Prostate gland (tissue), 2 donors: ENCODE results near the gene INCA1. TPM values are rescaled to one million over a fixed set of nuclear protein-coding genes. Genes with fewer than 3 reads are reported as not detected.

Source experiments
- DNase-seq: peaks from one replicate; pipeline ENCODE4 v3.0.0-alpha.2; 2019; ENCODE audit warnings: low spot score
- H3K27ac ChIP-seq, 2 donors: fragments of 200-600 bp; sonication (generic); 2 replicates each; pipeline ENCODE4 v1.5.1; 2017 to 2019
- H3K27me3 ChIP-seq: fragments of 200-600 bp; sonication (generic); replicated peaks from 2 replicates; pipeline ENCODE4 v1.5.1; 2019; ENCODE audit not compliant: insufficient read depth
- H3K36me3 ChIP-seq, 2 donors: fragments of 200-600 bp; sonication (generic); 1 replicate in 1 of 2; 2 replicates in 1 of 2; pipeline versions ENCODE4 v1.5.1 to v1.8.1; 2017 to 2019
- H3K4me1 ChIP-seq: fragments of 200-600 bp; sonication (generic); replicated peaks from 2 replicates; pipeline ENCODE4 v1.5.1; 2019
- H3K4me3 ChIP-seq, 2 donors: fragments of 200-600 bp; sonication (generic); 2 replicates each; pipeline ENCODE4 v1.5.1; 2017 to 2019
- H3K9me3 ChIP-seq: fragments of 200-600 bp; sonication (generic); 2 replicates; pipeline ENCODE4 v1.5.1; 2017
- POLR2A ChIP-seq: fragments of 450-650 bp; IDR thresholded peaks from one replicate; pipeline ENCODE4 v1.6.1; 2016; ENCODE audit warnings: antibody characterized with exemption, mild to moderate bottlenecking
- POLR2AphosphoS5 ChIP-seq: sonication (generic); formaldehyde crosslinking; IDR thresholded peaks from one replicate; pipeline ENCODE4 v1.6.1; 2017; ENCODE audit warnings: antibody characterized with exemption
- WGBS: methylation state at CpG from one replicate; pipeline ENCODE4 v1.1.5; 2018; 5-methylcytosine and 5-hydroxymethylcytosine counted together
- intact Hi-C: fragments of 100-400 bp; cut with DNase I; formaldehyde crosslinking; loops from one replicate; pipeline ENCODE4 v1.14.2; 2022
- microRNA-seq: library from miRNA; unstranded; fragments of <30 nt; microRNA quantifications from one replicate; pipeline ENCODE4, GENCODE V29; 2016
- small RNA-seq, 2 donors: library from RNA; depleted of rRNA; stranded (forward); fragments of <200 nt; gene quantifications; one replicate each; pipeline ENCODE3, GENCODE V24; 2016
- total RNA-seq, 2 donors: library from RNA; depleted of rRNA; stranded (reverse); fragments of >200 nt; gene quantifications; one replicate each; pipeline ENCODE4 v1.1.0, GENCODE V29; 2016
- TF ChIP-seq, protein P1 (sequence below), 4 experiments: fragments of 200-600 bp in 2 of 4; fragments of 450-650 bp in 2 of 4; sonication (generic) in 2 of 4; IDR thresholded peaks; 1 replicate in 3 of 4; 2 replicates in 1 of 4; pipeline ENCODE4 v1.5.1; 2016 to 2019; ENCODE audit warnings: antibody characterized with exemption in 4 of 4, mild to moderate bottlenecking in 2 of 4, moderate library complexity in 2 of 4

Gene INCA1
- total RNA-seq, 2 donors from 2014 or later = 2.5 to 8.4 TPM

DNA sequence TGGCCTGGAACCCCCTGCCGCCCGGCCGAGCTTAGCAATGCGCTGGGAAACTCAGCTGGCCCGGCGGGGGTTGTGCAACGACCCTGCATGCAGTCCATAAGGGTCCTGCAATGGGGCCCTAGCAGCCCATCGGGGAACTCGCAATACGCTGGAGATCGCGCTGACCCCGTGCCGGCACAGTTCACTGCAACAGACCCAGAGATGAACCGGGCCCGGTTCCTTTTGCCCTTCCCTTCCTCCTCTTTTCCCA is 57.9 kb downstream of the INCA1 start:
- H3K36me3 ChIP-seq = peaks cover 0 to 10% of the 10 kb centered on the region in 2 donors
- H3K27me3 ChIP-seq = no peaks in the 10 kb centered on the region
- no peaks in the 10 kb centered on the region for H3K9me3 ChIP-seq
- H3K4me1 ChIP-seq = peaks cover 12% of the 10 kb centered on the region
- intact Hi-C loops = no loop called here
- peak overlapping the region; percentile 75 to 82 for H3K4me3 ChIP-seq
- no peak for DNase-seq
- 0% methylated on average over 16 of the region's 16 CpGs for WGBS
- H3K27ac ChIP-seq = peak overlapping the region; percentile 85 to 95
- TF ChIP-seq POLR2A (no peak), POLR2AphosphoS5 (no peak)
- TF ChIP-seq, protein P1, sequence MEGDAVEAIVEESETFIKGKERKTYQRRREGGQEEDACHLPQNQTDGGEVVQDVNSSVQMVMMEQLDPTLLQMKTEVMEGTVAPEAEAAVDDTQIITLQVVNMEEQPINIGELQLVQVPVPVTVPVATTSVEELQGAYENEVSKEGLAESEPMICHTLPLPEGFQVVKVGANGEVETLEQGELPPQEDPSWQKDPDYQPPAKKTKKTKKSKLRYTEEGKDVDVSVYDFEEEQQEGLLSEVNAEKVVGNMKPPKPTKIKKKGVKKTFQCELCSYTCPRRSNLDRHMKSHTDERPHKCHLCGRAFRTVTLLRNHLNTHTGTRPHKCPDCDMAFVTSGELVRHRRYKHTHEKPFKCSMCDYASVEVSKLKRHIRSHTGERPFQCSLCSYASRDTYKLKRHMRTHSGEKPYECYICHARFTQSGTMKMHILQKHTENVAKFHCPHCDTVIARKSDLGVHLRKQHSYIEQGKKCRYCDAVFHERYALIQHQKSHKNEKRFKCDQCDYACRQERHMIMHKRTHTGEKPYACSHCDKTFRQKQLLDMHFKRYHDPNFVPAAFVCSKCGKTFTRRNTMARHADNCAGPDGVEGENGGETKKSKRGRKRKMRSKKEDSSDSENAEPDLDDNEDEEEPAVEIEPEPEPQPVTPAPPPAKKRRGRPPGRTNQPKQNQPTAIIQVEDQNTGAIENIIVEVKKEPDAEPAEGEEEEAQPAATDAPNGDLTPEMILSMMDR (IDR thresholded peaks at IDR 0.05) = no peak

DNA sequence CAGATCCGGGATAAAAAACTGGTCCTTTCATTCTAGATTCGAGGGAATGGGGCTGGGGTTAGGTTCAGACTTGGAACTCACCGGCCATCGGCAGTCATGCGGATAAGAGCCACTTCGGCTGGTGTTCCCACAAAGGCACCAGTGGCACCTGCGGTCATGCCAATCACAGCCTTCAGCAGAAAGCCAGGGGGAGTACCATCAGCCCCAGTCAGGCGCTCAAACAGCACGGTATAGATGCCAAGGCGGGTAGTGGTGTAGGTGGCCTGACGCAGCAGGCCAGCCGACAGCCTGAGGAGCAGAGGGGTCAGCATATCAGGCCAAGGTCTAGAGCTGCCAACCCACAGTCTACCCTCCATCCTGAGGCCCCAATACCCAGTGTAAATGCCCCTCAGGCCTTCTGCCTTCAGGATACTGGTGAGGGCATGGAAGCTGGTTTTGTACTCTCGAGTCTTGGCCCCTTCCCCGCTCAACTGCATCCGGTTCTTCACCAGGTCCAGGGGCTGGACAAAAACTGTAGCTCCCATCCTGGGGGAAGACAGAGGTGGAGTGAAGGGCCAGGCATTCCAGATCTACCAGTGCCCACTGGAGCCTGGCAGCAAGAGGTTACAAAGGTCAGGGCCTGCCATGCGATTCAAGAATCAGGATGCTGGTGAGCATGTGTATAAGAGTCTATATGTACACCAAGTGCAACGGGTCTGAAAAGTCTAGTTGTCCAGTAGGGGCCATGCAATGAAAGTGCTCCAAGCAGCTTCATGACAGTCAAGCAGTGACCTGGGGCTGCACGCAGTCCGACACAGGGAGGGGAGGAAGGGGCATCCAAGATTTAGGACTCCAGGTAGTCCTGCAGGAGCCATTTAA is 58.4 kb downstream of the INCA1 start:
- intact Hi-C loops = no loop called here
- Histone ChIP-seq H3K9me3 (no peaks in the 10 kb centered on the region), H3K4me1 (peaks cover 16% of the 10 kb centered on the region), H3K27me3 (no peaks in the 10 kb centered on the region), H3K4me3 (peak overlapping the region; percentile 75 to 82), H3K36me3 (peaks cover 0 to 10% of the 10 kb centered on the region in 2 donors), H3K27ac (peak overlapping the region; percentile 85 to 95)
- 43% methylated on average over 19 of the region's 19 CpGs for WGBS
- TF ChIP-seq POLR2AphosphoS5 (no peak), POLR2A (no peak)
- TF ChIP-seq, protein P1 (IDR thresholded peaks at IDR 0.05) = no peak
- DNase-seq = no peak

Small RNAs within 50 kb of the gene (microRNA-seq; reads per million reads assigned to microRNA genes)
- gene MIR6864 = not detected
- not detected for gene MIR6865

Small RNAs within 50 kb of the gene (small RNA-seq; reads per million reads assigned to genes)
- gene MIR6864 (0 to 0.28 reads per million in 2 donors), gene MIR6865 (0 reads per million in 2 donors)

Other genes starting within 250 kb of the INCA1 start
- not detected for gene TM4SF5, start 225.6 kb downstream of the INCA1 start, total RNA-seq
- 1 to 10 TPM in 1 of 2 donors, not detected in 1; 2.6 TPM for gene VMO1, start 211.2 kb downstream of the INCA1 start, total RNA-seq
- gene GLTPD2, start 208.6 kb downstream of the INCA1 start, total RNA-seq = not detected
- gene PSMB6, start 201.4 kb downstream of the INCA1 start, total RNA-seq = 100 to 1,000 TPM; 152 to 183 TPM
- 10 to 100 TPM; 25.7 to 29.5 TPM for gene PLD2, start 190.4 kb downstream of the INCA1 start, total RNA-seq
- 100 to 1,000 TPM in 1 of 2 donors, 10 to 100 TPM in 1; 53.0 to 136 TPM for gene MINK1, start 164.2 kb downstream of the INCA1 start, total RNA-seq
- 10 to 100 TPM in 1 of 2 donors, 1 to 10 TPM in 1; 2.4 to 15.4 TPM for gene C17orf107, start 98.0 kb downstream of the INCA1 start, total RNA-seq
- 1 to 10 TPM in 1 of 2 donors, under 1 TPM in 1; 0.64 to 1.0 TPM for gene CHRNE, start 94.4 kb downstream of the INCA1 start, total RNA-seq
- not detected for gene GP1BA, start 65.2 kb downstream of the INCA1 start, total RNA-seq
- gene SLC25A11, start 57.5 kb downstream of the INCA1 start, total RNA-seq = 10 to 100 TPM; 40.5 to 68.0 TPM
- gene RNF167, start 57.3 kb downstream of the INCA1 start, total RNA-seq = 100 to 1,000 TPM in 1 of 2 donors, 10 to 100 TPM in 1; 78.7 to 138 TPM
- gene PFN1, start 49.0 kb downstream of the INCA1 start, total RNA-seq = 1,000 to 10,000 TPM in 1 of 2 donors, 100 to 1,000 TPM in 1; 646 to 1,039 TPM
- gene ENO3, start 46.4 kb downstream of the INCA1 start, total RNA-seq = 10 to 100 TPM in 1 of 2 donors, 1 to 10 TPM in 1; 9.7 to 10.2 TPM
- gene SPAG7, start 29.7 kb downstream of the INCA1 start, total RNA-seq = 10 to 100 TPM; 54.2 to 72.0 TPM
- 10 to 100 TPM; 13.6 to 40.2 TPM for gene CAMTA2, start 9.8 kb downstream of the INCA1 start, total RNA-seq
- 10 to 100 TPM; 59.5 to 88.9 TPM for gene KIF1C, start 428 bp upstream of the INCA1 start, total RNA-seq
- 1 to 10 TPM; 1.6 to 1.7 TPM for gene SLC52A1, start 37.9 kb upstream of the INCA1 start, total RNA-seq
- gene ZFP3, start 80.9 kb upstream of the INCA1 start, total RNA-seq = 1 to 10 TPM; 5.4 to 8.5 TPM
- 10 to 100 TPM; 14.3 TPM for gene ZNF232, start 114.4 kb upstream of the INCA1 start, total RNA-seq
- gene USP6, start 118.5 kb upstream of the INCA1 start, total RNA-seq = 1 to 10 TPM; 1.4 to 6.8 TPM
- 10 to 100 TPM; 20.3 to 33.2 TPM for gene ZNF594, start 194.3 kb upstream of the INCA1 start, total RNA-seq
- 1 to 10 TPM in 1 of 2 donors, under 1 TPM in 1; 0.68 to 2.3 TPM for gene SCIMP, start 237.3 kb upstream of the INCA1 start, total RNA-seq